IPS DF 6.9 (cell line): ENCODE results near the gene MAPK11.
A peak's percentile ranks its signal among the peaks of the same experiment; 100 is the strongest.

ENCODE experiments used
- DNase-seq: peaks from one replicate; pipeline ENCODE4 v3.0.0-alpha.2; 2013; ENCODE audit warnings: low read depth, low spot score
- H3K27ac ChIP-seq: one replicate; pipeline ENCODE4 v1.5.1; 2013; ENCODE audit warnings: low read length, control low read depth
- H3K27me3 ChIP-seq: 2 replicates; pipeline ENCODE4 v1.6.1; 2013; ENCODE audit warnings: mild to moderate bottlenecking, low read length; ENCODE audit not compliant: control insufficient read depth, insufficient read depth
- H3K36me3 ChIP-seq: 2 replicates; pipeline ENCODE4 v1.6.1; 2013; ENCODE audit warnings: low read length; ENCODE audit not compliant: control insufficient read depth, insufficient read depth
- H3K4me1 ChIP-seq: 2 replicates; pipeline ENCODE4 v1.6.1; 2013; ENCODE audit warnings: low read length; ENCODE audit not compliant: control insufficient read depth, insufficient read depth
- H3K4me3 ChIP-seq: 2 replicates; pipeline ENCODE4 v1.5.1; 2013; ENCODE audit warnings: mild to moderate bottlenecking, low read length
- H3K9me3 ChIP-seq: 2 replicates; pipeline ENCODE4 v1.6.1; 2013; ENCODE audit warnings: low read length, inconsistent platforms; ENCODE audit not compliant: control insufficient read depth, insufficient read depth
- WGBS: extraction: QIAGEN DNeasy Blood & Tissue Kit; methylation state at CpG from one replicate; pipeline ENCODE4 v1.1.7; 2013; ENCODE audit warnings: mixed read lengths, missing lambda C conversion rate; ENCODE audit not compliant: insufficient read length, insufficient coverage; 5-methylcytosine and 5-hydroxymethylcytosine counted together

Gene MAPK11

DNA sequence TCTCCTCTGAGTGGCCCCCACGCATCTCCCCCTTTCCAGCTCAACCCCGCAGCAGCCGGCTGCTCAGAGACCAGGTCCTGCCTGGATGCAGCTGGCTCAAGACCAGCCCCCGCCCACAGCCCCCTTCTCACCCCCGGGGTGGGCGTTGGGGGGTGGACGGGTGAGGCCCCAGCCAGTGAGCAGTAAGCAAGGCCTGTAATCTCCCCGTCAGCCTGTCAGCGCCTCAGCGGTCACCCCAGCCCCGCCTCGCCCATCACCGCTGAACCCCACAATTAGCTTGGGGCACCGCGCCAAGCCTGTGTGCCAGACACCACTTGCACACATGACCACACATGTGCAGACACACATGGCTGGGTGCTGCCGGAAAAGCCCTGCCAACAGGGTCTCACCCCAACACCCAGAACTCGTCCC lies 31.4 kb upstream of the MAPK11 start:
- Histone ChIP-seq H3K4me3 (no peak overlapping the region), H3K4me1 (peaks cover 6% of the 10 kb centered on the region), H3K36me3 (no peaks in the 10 kb centered on the region), H3K27ac (no peak overlapping the region), H3K9me3 (no peaks in the 10 kb centered on the region), H3K27me3 (no peaks in the 10 kb centered on the region)
- DNase-seq = no peak
- no CpG with 5 or more reads among the region's 17 CpGs for WGBS

DNA sequence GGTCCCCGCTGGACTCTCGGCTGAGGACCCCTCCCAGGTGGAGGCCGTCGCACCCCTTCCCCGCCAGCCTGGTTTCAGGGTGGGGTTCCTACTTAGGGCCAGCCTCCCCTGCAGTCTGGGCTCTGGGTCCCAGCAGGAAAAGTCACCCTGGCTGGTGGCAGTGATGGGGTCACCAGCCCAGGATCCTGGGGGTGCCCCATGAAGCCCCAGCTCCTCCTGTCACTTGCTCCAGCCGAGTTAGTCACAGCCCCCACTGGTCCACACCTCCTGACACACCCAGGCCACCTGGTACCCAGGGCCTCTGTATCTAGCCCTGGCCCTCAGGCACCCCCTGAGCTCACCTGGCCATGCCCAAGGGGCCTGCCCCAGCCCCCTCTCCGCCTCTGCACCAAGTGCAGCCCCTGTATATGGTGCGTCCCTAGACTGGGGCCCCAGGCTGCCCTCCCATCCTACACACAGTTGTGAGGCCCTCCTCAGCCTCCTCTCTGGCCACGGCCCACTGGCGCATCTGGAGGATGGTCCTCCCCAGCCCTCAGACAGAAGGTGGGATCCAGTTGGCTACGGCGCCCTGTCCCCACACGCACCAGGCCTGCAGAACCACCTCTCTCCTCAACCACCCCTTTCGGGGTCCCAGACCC lies 30.6 kb upstream of the MAPK11 start:
- no CpG with 5 or more reads among the region's 14 CpGs for WGBS
- Histone ChIP-seq H3K36me3 (no peaks in the 10 kb centered on the region), H3K4me3 (no peak overlapping the region), H3K4me1 (peaks cover 3% of the 10 kb centered on the region), H3K27me3 (no peaks in the 10 kb centered on the region), H3K9me3 (no peaks in the 10 kb centered on the region), H3K27ac (no peak overlapping the region)
- no peak for DNase-seq

DNA sequence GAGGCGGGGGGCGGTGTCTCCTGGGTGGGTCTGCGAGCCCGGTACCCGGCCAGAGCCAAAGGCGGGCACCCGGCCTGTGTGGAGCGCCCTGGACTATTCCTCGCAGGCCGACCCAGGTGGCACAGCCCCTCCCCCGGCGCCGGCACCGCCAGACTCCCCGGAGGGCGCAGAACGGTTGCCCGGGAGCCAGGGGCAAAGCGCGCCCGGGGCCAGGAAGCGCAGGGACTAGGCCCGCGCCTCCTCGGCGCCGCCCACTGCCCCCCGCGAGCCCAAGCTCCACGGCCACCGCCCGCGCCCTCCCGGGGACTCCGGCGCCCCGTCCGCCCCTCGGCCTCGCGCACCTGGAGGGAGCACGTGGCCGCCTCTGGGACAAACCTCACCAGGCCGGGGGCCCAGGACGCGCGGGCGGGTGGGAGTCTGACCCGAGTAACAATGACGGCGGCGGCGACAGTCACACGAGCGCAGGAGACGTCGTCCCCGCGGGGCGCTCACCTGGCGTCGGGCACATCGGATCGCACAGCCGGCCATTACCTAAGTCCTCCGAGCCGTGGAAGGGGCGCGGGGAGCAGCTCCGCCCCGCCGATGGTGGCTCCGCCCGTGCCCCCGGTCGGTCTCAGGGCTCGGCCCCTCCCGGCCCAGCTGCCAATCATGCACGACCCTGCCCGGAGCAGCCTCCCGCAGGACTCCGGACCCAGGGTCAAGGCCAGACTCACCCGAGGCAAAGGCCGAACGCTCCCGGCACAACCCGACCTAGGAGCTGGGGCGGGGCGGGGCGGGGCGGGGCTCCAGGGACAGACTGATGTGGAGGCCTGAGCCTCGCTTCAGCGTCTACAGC lies 29.8 kb upstream of the MAPK11 start:
- no peak for DNase-seq
- WGBS = no CpG with 5 or more reads among the region's 93 CpGs
- Histone ChIP-seq H3K27me3 (no peaks in the 10 kb centered on the region), H3K4me1 (peaks cover 3% of the 10 kb centered on the region), H3K27ac (no peak overlapping the region), H3K9me3 (no peaks in the 10 kb centered on the region), H3K36me3 (no peaks in the 10 kb centered on the region), H3K4me3 (peak overlapping the region; percentile 28)

DNA sequence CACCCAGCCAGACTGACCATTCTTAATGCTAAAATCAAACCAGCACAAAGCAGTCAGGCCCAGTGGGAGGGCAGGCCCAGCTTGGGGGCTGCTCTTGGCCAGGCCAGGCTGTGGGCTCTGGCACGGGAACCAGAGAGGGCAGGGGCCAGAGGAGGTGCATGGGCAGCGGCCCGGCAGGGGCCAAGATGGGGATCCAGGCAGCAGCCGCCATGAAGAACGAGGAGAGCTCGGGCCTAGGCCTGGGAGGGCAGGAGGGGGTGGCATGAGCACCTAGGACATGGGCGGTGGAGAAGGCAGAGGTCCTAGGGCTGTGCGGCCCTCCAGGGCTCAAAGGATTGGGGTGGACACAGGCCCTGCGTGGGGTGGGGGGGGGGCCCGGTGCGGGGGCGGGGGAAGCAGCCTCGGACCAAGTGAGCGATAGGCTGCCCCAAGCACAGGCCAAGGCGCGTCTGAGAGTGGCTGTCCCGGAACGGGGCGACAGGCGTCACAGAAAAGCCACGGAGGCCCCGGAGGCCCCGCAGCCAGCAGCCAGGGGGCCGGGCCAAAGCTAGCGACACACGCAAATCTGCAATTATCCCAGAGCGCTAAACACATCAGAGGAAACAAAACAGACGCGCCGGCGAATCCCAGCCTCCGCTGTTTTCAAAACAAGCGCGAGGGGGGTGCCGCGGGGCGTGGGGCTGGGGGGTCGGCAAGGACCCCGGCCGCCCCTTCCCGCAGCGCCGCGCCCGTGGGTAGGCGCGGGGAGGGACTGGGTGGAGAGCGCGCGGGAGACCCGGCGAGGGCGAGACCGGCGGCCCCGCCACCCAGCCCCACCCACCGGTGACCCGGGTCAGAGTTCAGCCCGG lies 29.0 kb upstream of the MAPK11 start:
- Histone ChIP-seq H3K9me3 (no peaks in the 10 kb centered on the region), H3K27ac (no peak overlapping the region), H3K27me3 (no peaks in the 10 kb centered on the region), H3K4me3 (peak overlapping the region; percentile 28; the same call in 1 of the 2 replicates), H3K4me1 (peaks cover 6% of the 10 kb centered on the region), H3K36me3 (no peaks in the 10 kb centered on the region)
- no peak for DNase-seq
- no CpG with 5 or more reads among the region's 59 CpGs for WGBS

DNA sequence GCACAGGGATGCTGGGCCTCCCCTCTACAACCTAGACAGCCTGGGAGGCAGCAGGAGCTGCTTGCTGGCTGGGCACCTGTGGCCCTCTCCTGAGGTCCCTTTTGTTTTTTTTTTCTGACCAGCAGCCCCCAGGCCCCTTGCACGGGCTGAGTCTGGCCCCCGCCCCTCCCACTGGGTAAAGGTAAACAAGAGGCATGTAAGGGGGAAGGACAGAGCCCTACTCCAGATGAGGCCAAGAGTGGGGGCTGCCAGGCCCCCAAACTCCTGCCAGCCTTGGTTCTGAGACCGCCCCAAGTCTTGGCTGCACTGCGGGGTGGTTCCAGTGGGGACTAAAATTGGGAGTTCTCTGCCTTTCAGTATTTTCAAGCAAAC lies 28.1 kb upstream of the MAPK11 start:
- H3K36me3 ChIP-seq = no peaks in the 10 kb centered on the region
- no peaks in the 10 kb centered on the region for H3K9me3 ChIP-seq
- peaks cover 9% of the 10 kb centered on the region for H3K4me1 ChIP-seq
- H3K4me3 ChIP-seq = no peak overlapping the region
- H3K27me3 ChIP-seq = no peaks in the 10 kb centered on the region
- no CpG with 5 or more reads among the region's 4 CpGs for WGBS
- H3K27ac ChIP-seq = no peak overlapping the region
- DNase-seq = no peak

GRCh38 chr22:50297510-50298265 lies 27.5 kb upstream of the MAPK11 start:
- Histone ChIP-seq H3K4me3 (no peak overlapping the region), H3K9me3 (no peaks in the 10 kb centered on the region), H3K36me3 (no peaks in the 10 kb centered on the region), H3K27me3 (no peaks in the 10 kb centered on the region), H3K4me1 (peaks cover 10% of the 10 kb centered on the region), H3K27ac (no peak overlapping the region)
- no peak for DNase-seq
- WGBS = no CpG with 5 or more reads among the region's 20 CpGs

DNA sequence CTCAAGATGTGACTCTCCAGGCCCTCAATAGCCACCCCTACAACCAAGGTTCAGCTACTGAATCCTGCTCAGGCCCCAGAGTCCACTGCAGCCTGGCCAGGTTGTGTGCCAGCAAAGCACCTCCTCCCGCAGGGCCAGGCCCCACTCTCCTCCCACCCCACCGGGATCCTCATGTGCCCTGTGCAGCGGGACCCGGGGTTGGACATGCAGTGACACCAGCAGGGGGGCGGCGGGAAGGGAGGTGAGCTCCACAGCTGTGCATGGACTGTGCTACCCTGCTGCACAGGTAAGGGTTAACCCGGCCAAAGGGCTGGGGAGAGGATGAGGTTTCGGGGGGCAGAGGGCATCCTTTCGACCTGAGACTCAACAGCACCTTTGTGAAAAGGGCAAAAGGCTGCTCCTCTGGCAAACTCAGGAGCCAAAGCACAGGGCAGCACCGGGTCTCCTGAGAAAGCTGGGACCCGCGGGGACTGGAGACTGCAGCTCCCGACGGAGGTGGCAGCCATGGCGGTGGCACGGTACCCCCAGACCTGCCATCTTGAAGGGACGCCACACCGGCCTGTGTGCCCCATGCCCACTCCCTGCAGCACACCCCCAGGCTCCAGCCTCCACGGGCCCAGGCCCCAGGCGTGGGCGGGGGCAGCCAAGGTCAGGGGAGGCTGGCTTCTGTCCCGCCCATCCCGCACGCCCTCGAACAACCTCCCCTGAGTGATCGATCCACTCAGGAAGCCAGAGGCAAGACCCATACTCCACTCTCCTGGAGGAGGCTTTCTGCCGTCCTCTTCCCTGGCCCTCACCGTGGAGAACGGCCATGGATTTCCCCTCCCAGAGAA lies 26.7 kb upstream of the MAPK11 start:
- peaks cover 13% of the 10 kb centered on the region for H3K4me1 ChIP-seq
- H3K4me3 ChIP-seq = no peak overlapping the region

GRCh38 chr22:50294319-50294656 lies 24.1 kb upstream of the MAPK11 start:
- no peak overlapping the region for H3K27ac ChIP-seq
- peaks cover 8% of the 10 kb centered on the region for H3K36me3 ChIP-seq
- H3K4me3 ChIP-seq = no peak overlapping the region
- no peaks in the 10 kb centered on the region for H3K27me3 ChIP-seq
- H3K4me1 ChIP-seq = peaks cover 10% of the 10 kb centered on the region
- no CpG with 5 or more reads among the region's 5 CpGs for WGBS
- H3K9me3 ChIP-seq = no peaks in the 10 kb centered on the region
- DNase-seq = no peak

More for the DNA sequence above, 26.7 kb upstream of the MAPK11 start:
- no CpG with 5 or more reads among the region's 29 CpGs for WGBS
- Histone ChIP-seq H3K36me3 (no peaks in the 10 kb centered on the region), H3K27ac (no peak overlapping the region), H3K27me3 (no peaks in the 10 kb centered on the region), H3K9me3 (no peaks in the 10 kb centered on the region)
- DNase-seq = no peak

DNA sequence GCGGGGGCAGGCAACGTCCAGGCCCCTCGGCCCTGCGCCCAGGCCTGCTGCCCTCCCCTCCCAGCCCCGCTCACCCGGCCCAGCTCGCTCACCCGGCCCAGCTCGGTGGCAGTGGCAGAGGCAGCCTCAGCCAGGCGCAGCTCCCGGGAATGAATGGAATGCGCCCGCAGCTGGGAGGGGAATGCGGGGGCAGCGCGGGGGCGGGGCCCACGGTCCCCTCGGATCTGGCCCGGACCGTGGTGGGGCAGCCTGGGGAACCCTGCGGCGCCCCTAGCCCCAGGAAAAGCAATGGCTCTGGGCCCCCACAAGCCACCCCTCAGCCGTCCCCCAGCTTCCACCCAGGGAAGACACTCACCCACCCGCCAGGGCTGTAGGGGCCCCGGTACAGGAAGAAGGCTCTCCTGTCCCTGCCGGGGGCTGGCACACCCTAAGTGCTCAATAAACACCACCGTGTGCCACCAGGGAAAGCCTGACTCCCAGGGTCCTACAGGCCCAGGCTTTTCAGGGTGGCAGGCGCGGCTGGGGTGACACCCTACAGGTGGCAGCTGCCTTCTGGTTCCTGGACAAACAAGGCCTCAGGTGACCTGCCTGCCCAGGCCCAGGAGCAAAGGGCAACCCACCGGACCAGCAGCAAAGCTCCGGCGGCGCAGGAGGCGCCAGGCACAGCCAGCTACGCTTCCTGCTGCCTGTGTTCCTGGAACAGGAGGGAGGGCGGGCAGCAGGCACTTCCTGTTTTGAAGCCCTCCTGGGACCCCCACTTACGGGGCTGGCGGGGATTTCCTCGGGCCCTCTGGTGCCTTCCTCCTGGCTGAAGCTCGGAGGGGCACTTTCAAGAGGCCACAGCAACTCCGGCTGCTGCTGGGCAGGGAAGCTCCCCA lies 23.5 kb upstream of the MAPK11 start:
- no peak for DNase-seq
- Histone ChIP-seq H3K4me3 (no peak overlapping the region), H3K9me3 (no peaks in the 10 kb centered on the region), H3K27me3 (no peaks in the 10 kb centered on the region), H3K27ac (no peak overlapping the region), H3K36me3 (peaks cover 13% of the 10 kb centered on the region), H3K4me1 (peaks cover 10% of the 10 kb centered on the region)
- no CpG with 5 or more reads among the region's 42 CpGs for WGBS
